Measurements from ENCODE around the gene CIAO2B. TPM values are rescaled to one million over a fixed set of nuclear protein-coding genes. Genes with fewer than 3 reads are reported as not detected.
"Not testable (repeated sequence)": the region's sequence is repeated elsewhere in the genome, so short reads cannot be mapped to it uniquely, and the experiment has no call there.

Gene CIAO2B
- total RNA-seq, 1 donor from 2014 or later: 89.4 TPM

DNA sequence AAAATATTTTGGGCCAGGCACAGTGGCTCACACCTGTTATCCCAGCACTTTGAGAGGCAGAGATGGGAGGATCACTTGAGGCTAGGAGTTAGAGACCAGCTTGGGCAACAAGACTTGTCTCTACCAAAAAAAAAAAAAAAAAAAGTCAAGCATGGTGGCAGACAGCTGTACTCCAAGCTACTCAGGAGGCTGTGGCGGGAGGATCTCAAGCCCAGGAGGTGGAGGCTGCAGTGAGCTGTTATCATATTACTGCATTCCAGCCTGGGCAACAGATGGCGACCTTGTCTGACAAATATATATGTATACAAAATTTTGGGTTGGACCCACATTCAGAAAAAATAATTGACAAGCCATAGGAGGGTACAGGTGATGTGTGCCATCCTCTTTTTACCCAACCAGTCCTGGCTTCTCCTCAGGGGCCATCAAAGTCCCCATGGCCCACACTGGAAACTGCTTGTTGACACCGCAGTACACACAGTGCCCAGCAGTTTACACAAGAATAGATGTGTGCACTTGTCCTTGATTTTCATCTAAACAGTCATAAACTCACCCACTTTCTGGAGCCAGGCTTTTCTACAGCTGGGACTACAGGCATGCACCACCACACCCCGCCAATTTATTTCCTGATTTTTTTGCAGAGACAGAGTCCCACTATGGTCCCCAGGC lies 2.8 kb upstream of the CIAO2B start:
- peaks cover 8% of the 10 kb centered on the region for H3K27me3 Mint-ChIP-seq (ENCODE audit: unreplicated experiment)
- H3K4me3 Mint-ChIP-seq (ENCODE audit: unreplicated experiment): peak overlapping the region; percentile 38
- peaks cover 8% of the 10 kb centered on the region for H3K4me1 Mint-ChIP-seq (ENCODE audit: low read depth, unreplicated experiment)
- H3K36me3 Mint-ChIP-seq (ENCODE audit: unreplicated experiment): no peaks in the 10 kb centered on the region
- no peak for DNase-seq
- H3K27ac Mint-ChIP-seq (ENCODE audit: unreplicated experiment): no peak overlapping the region
- TF ChIP-seq, protein P1, sequence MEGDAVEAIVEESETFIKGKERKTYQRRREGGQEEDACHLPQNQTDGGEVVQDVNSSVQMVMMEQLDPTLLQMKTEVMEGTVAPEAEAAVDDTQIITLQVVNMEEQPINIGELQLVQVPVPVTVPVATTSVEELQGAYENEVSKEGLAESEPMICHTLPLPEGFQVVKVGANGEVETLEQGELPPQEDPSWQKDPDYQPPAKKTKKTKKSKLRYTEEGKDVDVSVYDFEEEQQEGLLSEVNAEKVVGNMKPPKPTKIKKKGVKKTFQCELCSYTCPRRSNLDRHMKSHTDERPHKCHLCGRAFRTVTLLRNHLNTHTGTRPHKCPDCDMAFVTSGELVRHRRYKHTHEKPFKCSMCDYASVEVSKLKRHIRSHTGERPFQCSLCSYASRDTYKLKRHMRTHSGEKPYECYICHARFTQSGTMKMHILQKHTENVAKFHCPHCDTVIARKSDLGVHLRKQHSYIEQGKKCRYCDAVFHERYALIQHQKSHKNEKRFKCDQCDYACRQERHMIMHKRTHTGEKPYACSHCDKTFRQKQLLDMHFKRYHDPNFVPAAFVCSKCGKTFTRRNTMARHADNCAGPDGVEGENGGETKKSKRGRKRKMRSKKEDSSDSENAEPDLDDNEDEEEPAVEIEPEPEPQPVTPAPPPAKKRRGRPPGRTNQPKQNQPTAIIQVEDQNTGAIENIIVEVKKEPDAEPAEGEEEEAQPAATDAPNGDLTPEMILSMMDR (IDR thresholded peaks at IDR 0.05; ENCODE audit: partially characterized antibody, unreplicated experiment): no peak
- H3K9me3 Mint-ChIP-seq (ENCODE audit: unreplicated experiment): peaks cover 5% of the 10 kb centered on the region

DNA sequence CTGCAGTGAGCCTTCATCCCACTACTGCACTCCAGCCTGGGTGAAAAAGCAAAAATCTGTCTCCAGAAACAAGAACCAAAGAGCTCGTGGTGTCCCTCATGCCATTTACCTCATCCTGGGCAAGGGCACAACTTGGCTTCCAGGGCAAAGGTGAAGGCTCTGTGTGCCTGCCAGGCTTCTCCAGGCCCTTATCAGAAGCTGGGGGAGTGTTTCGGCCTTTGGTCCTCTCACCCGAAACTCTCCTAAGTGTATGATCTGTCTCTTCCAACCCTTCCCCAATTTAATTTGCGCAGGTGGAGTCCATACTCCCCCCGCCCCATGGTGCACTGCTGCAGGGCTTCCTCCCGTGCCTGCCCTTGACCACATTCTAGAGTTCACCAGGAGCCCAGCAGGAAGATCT lies 2.3 kb upstream of the CIAO2B start:
- Mint-ChIP-seq H3K4me3 (ENCODE audit: unreplicated experiment) (no peak overlapping the region), H3K27ac (ENCODE audit: unreplicated experiment) (no peak overlapping the region), H3K4me1 (ENCODE audit: low read depth, unreplicated experiment) (peaks cover 8% of the 10 kb centered on the region), H3K27me3 (ENCODE audit: unreplicated experiment) (peaks cover 8% of the 10 kb centered on the region), H3K36me3 (ENCODE audit: unreplicated experiment) (no peaks in the 10 kb centered on the region), H3K9me3 (ENCODE audit: unreplicated experiment) (peaks cover 5% of the 10 kb centered on the region)
- no peak for DNase-seq
- TF ChIP-seq, protein P1 (IDR thresholded peaks at IDR 0.05; ENCODE audit: partially characterized antibody, unreplicated experiment): no peak

DNA sequence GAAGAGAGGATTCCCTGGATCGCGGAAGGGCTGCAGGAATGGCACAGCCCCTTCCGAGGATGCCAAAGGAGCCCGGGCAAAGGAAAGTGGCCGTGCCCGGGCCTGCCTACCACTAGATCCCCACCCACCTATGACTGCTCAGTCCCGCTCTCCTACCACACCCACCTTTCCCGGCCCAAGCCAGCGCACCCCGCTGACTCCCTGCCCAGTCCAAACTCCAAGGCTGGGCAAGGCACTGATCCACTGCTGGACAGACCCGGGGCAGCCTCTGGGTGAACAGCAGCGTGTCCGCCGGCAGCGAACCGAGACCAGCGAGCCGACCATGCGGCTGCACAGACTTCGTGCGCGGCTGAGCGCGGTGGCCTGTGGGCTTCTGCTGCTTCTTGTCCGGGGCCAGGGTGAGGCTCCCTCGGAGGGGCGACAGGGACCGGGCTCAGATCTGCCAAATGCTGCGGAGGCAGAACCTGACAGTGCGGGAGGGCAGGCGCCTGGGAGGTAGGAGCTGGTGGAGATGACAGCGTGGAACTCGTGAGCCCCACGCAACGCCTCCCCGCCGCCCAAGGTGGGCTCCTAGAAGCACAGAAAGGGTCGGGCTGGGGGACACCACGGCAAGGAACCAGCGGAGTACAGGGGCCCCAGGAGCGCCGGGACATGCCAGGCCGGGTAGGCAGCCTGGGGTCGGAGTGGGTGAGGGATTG lies 1.3 kb upstream of the CIAO2B start, which contains the start of gene CES2:
Gene CES2 (plus strand): TSS at position 203 of the 698 bp plus-strand sequence. CDS start 120 bp downstream, at position 323.
- H3K9me3 Mint-ChIP-seq (ENCODE audit: unreplicated experiment): peaks cover 4% of the 10 kb centered on the region
- peaks cover 8% of the 10 kb centered on the region for H3K4me1 Mint-ChIP-seq (ENCODE audit: low read depth, unreplicated experiment)
- peak within 1 kb of the TSS; percentile 66 for H3K27ac Mint-ChIP-seq (ENCODE audit: unreplicated experiment)
- peak within 1 kb of the TSS; percentile 95 for H3K4me3 Mint-ChIP-seq (ENCODE audit: unreplicated experiment)
- TF ChIP-seq, protein P1 (IDR thresholded peaks at IDR 0.05; ENCODE audit: partially characterized antibody, unreplicated experiment): no peak
- no peaks in the 10 kb centered on the region for H3K36me3 Mint-ChIP-seq (ENCODE audit: unreplicated experiment)
- H3K27me3 Mint-ChIP-seq (ENCODE audit: unreplicated experiment): peaks cover 8% of the 10 kb centered on the region
- no peak for DNase-seq

DNA sequence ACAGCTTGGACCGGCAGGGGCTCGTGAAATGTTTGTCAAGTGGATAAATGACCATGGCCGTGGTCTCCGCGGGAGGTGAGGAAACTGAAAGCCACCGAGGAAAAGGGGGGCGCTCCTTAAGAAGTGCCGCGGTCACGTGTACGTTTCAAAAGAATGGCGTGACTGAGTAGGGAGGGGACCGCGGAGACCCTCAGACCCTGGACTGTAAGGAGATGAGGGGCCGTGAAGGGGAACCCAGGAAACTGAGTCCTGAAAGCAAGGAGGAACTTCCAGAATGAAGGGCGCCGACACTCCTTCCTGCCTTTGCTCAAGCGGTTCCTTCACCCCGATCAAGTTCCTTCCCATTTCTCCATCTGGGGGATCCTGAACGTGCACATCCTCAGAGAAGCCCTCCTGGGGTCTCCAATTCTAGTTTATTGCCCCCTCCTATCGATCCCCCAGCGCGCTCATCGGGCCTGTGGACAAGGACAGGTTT lies 674 bp upstream of the CIAO2B start:
- not testable (repeated sequence) for H3K36me3 Mint-ChIP-seq (ENCODE audit: unreplicated experiment); H3K4me1 Mint-ChIP-seq (ENCODE audit: low read depth, unreplicated experiment); H3K27me3 Mint-ChIP-seq (ENCODE audit: unreplicated experiment); H3K9me3 Mint-ChIP-seq (ENCODE audit: unreplicated experiment); DNase-seq
- peak overlapping the region; percentile 95 for H3K4me3 Mint-ChIP-seq (ENCODE audit: unreplicated experiment)
- H3K27ac Mint-ChIP-seq (ENCODE audit: unreplicated experiment): peak overlapping the region; percentile 66

DNA sequence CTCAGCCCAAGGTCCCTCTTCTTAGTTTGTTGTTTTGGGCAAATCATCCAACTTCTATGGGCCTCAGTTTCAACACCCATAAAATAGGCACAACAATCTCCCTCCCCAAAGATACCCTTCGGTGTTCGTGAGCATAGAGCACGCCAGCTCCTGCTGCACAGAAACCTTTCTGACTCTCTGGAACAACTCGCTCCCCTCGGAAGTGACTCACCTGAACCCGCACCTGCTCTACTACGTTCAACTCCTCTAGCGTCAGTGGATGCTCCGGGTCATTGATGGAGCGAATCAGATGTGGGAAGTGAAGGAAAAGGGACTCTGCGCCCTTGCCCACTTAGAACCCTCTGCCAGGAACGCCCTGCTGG lies 445 bp downstream of the CIAO2B start:
- DNase-seq: no peak
- Mint-ChIP-seq H3K27me3 (ENCODE audit: unreplicated experiment) (peaks cover 8% of the 10 kb centered on the region), H3K36me3 (ENCODE audit: unreplicated experiment) (no peaks in the 10 kb centered on the region), H3K27ac (ENCODE audit: unreplicated experiment) (peak overlapping the region; percentile 82), H3K4me3 (ENCODE audit: unreplicated experiment) (peak overlapping the region; percentile 95), H3K4me1 (ENCODE audit: low read depth, unreplicated experiment) (peaks cover 8% of the 10 kb centered on the region), H3K9me3 (ENCODE audit: unreplicated experiment) (peaks cover 3% of the 10 kb centered on the region)
- TF ChIP-seq, protein P1 (IDR thresholded peaks at IDR 0.05; ENCODE audit: partially characterized antibody, unreplicated experiment): no peak

All from glutamatergic neuron (in vitro differentiated cells).